Endometrium (tissue), 2 donors: ENCODE data around the gene PTPN6.

ENCODE experiments used
- FAIRE-seq: peaks from 2 replicates; lab custom pipeline; 2012; peaks lifted over from hg19 to GRCh38; lab: Jason Lieb, UNC
- donor health status: control.
- donor health status: control.

PTPN6 gene

GRCh38 chr12:6923003-6923732 lies 28.0 kb upstream of the PTPN6 start:
- no peak for FAIRE-seq

- no peak for FAIRE-seq
Observed at GRCh38 chr12:6923851-6924250, 27.3 kb upstream of the PTPN6 start.

- no peak for FAIRE-seq
Observed at GRCh38 chr12:6925239-6925539, 26.0 kb upstream of the PTPN6 start.

DNA sequence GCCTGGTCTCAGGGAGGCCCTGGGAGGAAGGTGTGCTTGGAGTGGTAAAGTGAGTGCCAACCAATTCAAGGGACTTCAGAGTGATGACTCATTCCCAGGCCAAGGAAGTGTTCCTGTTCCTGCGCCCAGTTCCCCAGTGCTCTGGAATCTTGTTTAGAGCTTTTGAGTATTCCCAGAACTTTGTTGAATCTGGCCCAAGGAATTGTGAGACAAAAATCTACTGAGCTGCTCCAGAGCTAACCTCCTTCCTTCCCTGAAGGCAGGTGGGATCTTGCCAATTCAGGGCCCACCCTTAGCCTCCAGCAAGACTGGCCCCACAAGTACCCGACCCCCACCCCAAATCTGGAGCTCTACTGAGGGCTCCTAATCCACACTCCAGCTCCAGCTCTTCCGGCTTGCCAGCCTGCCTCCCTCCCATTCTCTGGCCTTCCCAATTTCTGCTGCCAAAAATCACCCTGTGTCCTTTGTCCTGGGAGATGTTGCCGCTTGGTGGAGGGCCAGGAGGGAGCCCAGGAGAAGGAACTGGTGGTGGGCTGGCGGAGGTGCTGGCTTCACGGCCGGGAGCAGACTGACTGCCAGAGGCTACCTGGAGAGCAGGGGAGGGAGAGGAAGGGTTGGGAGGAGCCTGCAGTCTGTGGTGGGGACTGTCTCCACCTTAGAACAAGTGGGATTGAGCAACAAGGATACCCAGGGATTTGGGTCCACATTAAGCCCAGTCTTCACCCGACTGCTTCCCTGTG lies 25.4 kb upstream of the PTPN6 start:
- no peak for FAIRE-seq

GRCh38 chr12:6927379-6928021 lies 23.7 kb upstream of the PTPN6 start, which contains the start of gene ATN1:
ATN1 (plus strand) TSS chr12:6927959; CDS start chr12:6934002, 6,043 bp downstream.
- no peak for FAIRE-seq

DNA sequence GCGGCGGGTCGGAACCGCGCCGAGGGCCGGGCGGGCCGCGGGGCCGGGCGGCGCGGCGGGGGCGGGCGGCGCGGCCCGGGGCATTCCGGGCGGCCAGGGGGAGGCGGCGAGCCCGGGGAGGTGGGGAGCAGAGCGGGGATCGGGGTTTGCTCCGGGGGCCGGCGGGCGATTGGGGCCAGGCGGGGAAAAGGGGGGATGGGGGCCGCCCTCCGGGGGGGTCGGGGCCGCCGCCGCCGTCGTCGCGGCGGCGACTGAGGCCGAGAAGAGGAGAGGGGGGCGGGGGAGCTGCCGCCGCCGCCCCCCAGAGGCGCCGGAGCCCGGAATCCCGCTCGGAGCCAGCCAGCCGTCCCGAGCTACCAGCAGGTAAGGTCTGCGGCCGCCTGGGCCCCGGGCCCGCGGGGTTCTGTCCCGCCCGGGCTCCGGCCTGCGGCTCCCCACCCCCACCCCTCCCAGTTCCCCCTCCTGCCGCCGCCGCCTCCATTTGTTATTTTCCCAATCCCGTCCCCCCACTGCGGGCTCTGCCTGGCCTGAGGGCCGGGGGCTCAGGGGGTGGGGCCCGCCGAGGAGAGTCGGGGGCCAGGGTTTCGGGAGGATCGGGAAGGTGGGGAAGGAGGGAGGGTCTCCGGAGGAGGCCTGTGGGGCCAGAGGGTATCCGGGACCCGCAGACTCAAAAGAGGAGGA lies 23.0 kb upstream of the PTPN6 start:
- FAIRE-seq, result no peak

- no peak for FAIRE-seq
Observed at GRCh38 chr12:6928703-6929407, 22.3 kb upstream of the PTPN6 start.

GRCh38 chr12:6929466-6930452 lies 21.4 kb upstream of the PTPN6 start:
- no peak for FAIRE-seq

DNA sequence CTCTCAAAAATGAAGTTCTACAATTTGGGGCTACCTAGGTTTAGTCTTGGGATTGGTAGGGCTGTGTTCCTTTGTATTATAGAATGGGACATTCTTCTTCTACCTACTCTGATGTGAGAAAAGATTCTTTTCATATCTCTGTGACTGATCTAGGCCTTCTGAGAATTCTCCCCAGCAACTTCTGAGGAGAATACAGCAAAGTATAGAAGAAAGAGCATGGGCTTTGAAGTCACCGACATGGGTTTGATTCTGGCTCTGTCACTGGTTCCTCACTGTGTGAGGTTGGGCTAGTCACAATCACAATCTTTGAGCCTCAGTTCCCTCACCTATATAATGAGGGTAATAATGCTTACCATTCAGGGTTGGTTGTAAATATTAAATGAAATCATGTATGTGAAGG lies 18.4 kb upstream of the PTPN6 start:
- FAIRE-seq, result no peak

DNA sequence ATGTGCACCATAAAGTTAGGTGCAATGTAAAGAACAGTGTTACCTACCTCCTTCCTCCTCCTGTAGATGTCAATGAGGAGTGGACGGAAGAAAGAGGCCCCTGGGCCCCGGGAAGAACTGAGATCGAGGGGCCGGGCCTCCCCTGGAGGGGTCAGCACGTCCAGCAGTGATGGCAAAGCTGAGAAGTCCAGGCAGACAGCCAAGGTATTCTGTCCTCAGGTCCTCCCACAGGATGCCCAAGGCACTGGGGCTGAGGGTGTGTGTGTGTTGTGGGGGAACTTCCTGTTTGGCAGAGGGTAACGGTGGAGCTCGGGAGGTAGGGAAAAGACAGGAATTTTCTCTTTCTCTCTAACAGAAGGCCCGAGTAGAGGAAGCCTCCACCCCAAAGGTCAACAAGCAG lies 17.0 kb upstream of the PTPN6 start:
- no peak for FAIRE-seq

DNA sequence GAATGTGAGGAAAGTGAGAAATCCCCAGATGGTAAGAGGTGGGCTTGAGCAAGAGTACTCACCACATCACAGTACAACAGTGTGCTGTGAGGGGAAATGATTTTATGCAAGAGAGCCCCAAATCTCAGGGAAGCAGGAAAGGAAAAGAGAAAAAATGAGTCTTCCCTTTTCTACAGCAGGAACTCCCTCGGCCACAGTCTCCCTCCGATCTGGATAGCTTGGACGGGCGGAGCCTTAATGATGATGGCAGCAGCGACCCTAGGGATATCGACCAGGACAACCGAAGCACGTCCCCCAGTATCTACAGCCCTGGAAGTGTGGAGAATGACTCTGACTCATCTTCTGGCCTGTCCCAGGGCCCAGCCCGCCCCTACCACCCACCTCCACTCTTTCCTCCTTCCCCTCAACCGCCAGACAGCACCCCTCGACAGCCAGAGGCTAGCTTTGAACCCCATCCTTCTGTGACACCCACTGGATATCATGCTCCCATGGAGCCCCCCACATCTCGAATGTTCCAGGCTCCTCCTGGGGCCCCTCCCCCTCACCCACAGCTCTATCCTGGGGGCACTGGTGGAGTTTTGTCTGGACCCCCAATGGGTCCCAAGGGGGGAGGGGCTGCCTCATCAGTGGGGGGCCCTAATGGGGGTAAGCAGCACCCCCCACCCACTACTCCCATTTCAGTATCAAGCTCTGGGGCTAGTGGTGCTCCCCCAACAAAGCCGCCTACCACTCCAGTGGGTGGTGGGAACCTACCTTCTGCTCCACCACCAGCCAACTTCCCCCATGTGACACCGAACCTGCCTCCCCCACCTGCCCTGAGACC lies 15.6 kb upstream of the PTPN6 start:
- FAIRE-seq, result no peak

- FAIRE-seq, result no peak
Observed at GRCh38 chr12:6936194-6936635, 14.9 kb upstream of the PTPN6 start.

GRCh38 chr12:6936636-6937480 lies 14.3 kb upstream of the PTPN6 start:
- no peak for FAIRE-seq

- FAIRE-seq, result peak; percentile 87
Observed at GRCh38 chr12:6937481-6938352, 13.4 kb upstream of the PTPN6 start.

GRCh38 chr12:6938353-6939190 lies 12.6 kb upstream of the PTPN6 start:
- no peak for FAIRE-seq

GRCh38 chr12:6939191-6939540 lies 12.0 kb upstream of the PTPN6 start:
- no peak for FAIRE-seq

DNA sequence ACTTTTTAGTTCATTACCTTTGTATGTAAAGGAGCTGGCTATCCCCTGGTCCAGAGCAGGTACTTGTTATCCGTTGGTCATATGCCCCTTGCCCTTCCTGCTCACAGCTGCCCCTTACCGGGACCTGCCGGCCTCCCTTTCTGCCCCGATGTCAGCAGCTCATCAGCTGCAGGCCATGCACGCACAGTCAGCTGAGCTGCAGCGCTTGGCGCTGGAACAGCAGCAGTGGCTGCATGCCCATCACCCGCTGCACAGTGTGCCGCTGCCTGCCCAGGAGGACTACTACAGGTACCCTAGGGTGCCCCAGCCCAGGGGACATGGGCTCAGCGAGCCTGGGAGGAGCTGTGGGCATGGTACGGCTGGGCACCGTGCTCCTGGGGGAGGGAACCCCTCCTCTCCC lies 9.9 kb upstream of the PTPN6 start:
- no peak for FAIRE-seq
